Keratinocyte (primary cell): ENCODE results near the gene IGFBP6. TPM values are rescaled to one million over a fixed set of nuclear protein-coding genes. Genes with fewer than 3 reads are reported as not detected.

ENCODE experiments used
- DNase-seq: peaks from one replicate; pipeline ENCODE4 v3.0.0-alpha.2; 2011; ENCODE audit warnings: low read depth, missing footprints, low spot score
- FAIRE-seq: peaks from 2 replicates; lab custom pipeline; 2011; peaks lifted over from hg19 to GRCh38; lab: Jason Lieb, UNC
- H2AFZ ChIP-seq: 2 replicates; pipeline ENCODE4 v1.6.0; 2012; ENCODE audit warnings: low read length, control low read depth, inconsistent platforms; ENCODE audit not compliant: control insufficient read depth
- H3K27ac ChIP-seq: 2 replicates; pipeline ENCODE4 v1.5.1; 2011; ENCODE audit warnings: low read length; ENCODE audit not compliant: control insufficient read depth, insufficient read depth
- H3K27me3 ChIP-seq: 3 replicates; pipeline ENCODE4 v1.6.0; 2011; ENCODE audit warnings: low read length; ENCODE audit not compliant: control insufficient read depth, insufficient read depth; ENCODE audit errors: extremely low read depth
- H3K36me3 ChIP-seq, 2 experiments: 2 replicates in 1 of 2; 3 replicates in 1 of 2; pipeline ENCODE4 v1.5.1; 2011; ENCODE audit warnings: low read length in 2 of 2, mild to moderate bottlenecking in 1 of 2; ENCODE audit not compliant: control insufficient read depth in 2 of 2, insufficient read depth in 2 of 2; ENCODE audit errors: extremely low read depth in 1 of 2
- H3K4me1 ChIP-seq: 3 replicates; pipeline ENCODE4 v1.5.1; 2011; ENCODE audit warnings: low read length; ENCODE audit not compliant: control insufficient read depth, insufficient read depth; ENCODE audit errors: extremely low read depth
- H3K4me2 ChIP-seq: 3 replicates; pipeline ENCODE4 v1.6.0; 2011; ENCODE audit warnings: low read depth, low read length; ENCODE audit not compliant: control insufficient read depth, insufficient read depth; ENCODE audit errors: extremely low read depth
- H3K4me3 ChIP-seq, 3 experiments: fragments of 200-600 bp in 1 of 3; sonication (generic) in 1 of 3; 2 replicates in 2 of 3; 3 replicates in 1 of 3; pipeline ENCODE4 v1.5.1; 2011 to 2016; ENCODE audit warnings: low read length in 3 of 3, mild to moderate bottlenecking in 3 of 3, control low read depth in 2 of 3, inconsistent platforms in 1 of 3, low read depth in 1 of 3, mixed read lengths in 1 of 3, mixed run types in 1 of 3, moderate library complexity in 1 of 3; ENCODE audit not compliant: control insufficient read depth in 2 of 3, insufficient read depth in 2 of 3; ENCODE audit errors: extremely low read depth in 1 of 3
- H3K79me2 ChIP-seq: 2 replicates; pipeline ENCODE4 v1.6.0; 2012; ENCODE audit warnings: low read length; ENCODE audit not compliant: control insufficient read depth, insufficient read depth
- H3K9ac ChIP-seq: 3 replicates; pipeline ENCODE4 v1.6.0; 2011; ENCODE audit warnings: low read length; ENCODE audit not compliant: control insufficient read depth, insufficient read depth; ENCODE audit errors: extremely low read depth
- H3K9me1 ChIP-seq: 3 replicates; pipeline ENCODE4 v1.6.0; 2011; ENCODE audit warnings: low read length; ENCODE audit not compliant: control insufficient read depth, insufficient read depth; ENCODE audit errors: extremely low read depth
- H3K9me3 ChIP-seq: 2 replicates; pipeline ENCODE4 v1.5.1; 2012; ENCODE audit warnings: low read depth, low read length; ENCODE audit not compliant: control insufficient read depth
- H4K20me1 ChIP-seq: 3 replicates; pipeline ENCODE4 v1.6.0; 2011; ENCODE audit warnings: low read length; ENCODE audit not compliant: control insufficient read depth, insufficient read depth; ENCODE audit errors: extremely low read depth
- CTCF ChIP-seq, 3 experiments: IDR thresholded peaks in 1 of 3; conservative IDR thresholded peaks in 1 of 3; optimal IDR thresholded peaks in 1 of 3; 2 replicates in 2 of 3; 3 replicates in 1 of 3; pipeline versions ENCODE3 to v1.5.1; 2011; ENCODE audit warnings: low read length in 3 of 3, mild to moderate bottlenecking in 3 of 3, moderate library complexity in 2 of 3, control low read depth in 1 of 3, inconsistent platforms in 1 of 3; ENCODE audit not compliant: insufficient read depth in 2 of 3; ENCODE audit errors: extremely low read depth in 1 of 3
- EZH2 ChIP-seq: IDR thresholded peaks from one replicate; pipeline ENCODE4 v1.6.1; 2012; ENCODE audit warnings: inconsistent platforms, mild to moderate bottlenecking, low read length, moderate library complexity
- dilution Hi-C: fragments of 300-500 bp; cut with MboI; formaldehyde crosslinking; loops from one replicate; pipeline ENCODE4 v1.7.0; 2020; ENCODE audit warnings: low sequenced_read_pairs; ENCODE audit not compliant: extremely low pct_ligation_motif_present
- polyA plus RNA-seq, 5 experiments: library from polyadenylated mRNA; depleted of rRNA in 3 of 5; stranded (reverse) in 3 of 5; stranded (forward) in 1 of 5; unstranded in 1 of 5; fragments of >200 nt; gene quantifications; 1 replicate in 1 of 5; 2 replicates in 3 of 5; 3 replicates in 1 of 5; pipeline versions ENCODE4 v1.2.1 to v1.2.3, GENCODE V29; 2011 to 2012; ENCODE audit warnings: missing spikeins in 2 of 5, low read depth in 1 of 5, low replicate concordance in 1 of 5

IGFBP6 gene
- polyA plus RNA-seq, 1 donor (not counting 4 experiments of a cell fraction or from before 2014, with no cell fraction given), result 30.1 TPM

- H3K27me3 ChIP-seq, result no peaks in the 10 kb centered on the region
- H4K20me1 ChIP-seq, result peaks cover 5% of the 10 kb centered on the region
- FAIRE-seq (peak; percentile 83), DNase-seq (no peak)
- TF ChIP-seq EZH2 (no peak), CTCF (optimal IDR thresholded peaks at IDR 0.05 in 1 of 3, IDR thresholded peaks at IDR 0.05 in 1 of 3, conservative IDR thresholded peaks at IDR 0.05 in 1 of 3; ENCODE audit: extremely low read depth in 1 of 3, insufficient read depth in 2 of 3, low read length in 3 of 3) (peak in 2 of 3 experiments; percentile 85)
- H3K4me2 ChIP-seq, result peak overlapping the region; percentile 27
- dilution Hi-C loops, result no loop called here
- H3K9me1 ChIP-seq, result peaks cover 3% of the 10 kb centered on the region
- H3K9ac ChIP-seq, result no peak overlapping the region
- no peak overlapping the region for H3K27ac ChIP-seq
- no peak overlapping the region for H3K4me3 ChIP-seq
- peaks cover 17% of the 10 kb centered on the region for H3K4me1 ChIP-seq
- no peaks in the 10 kb centered on the region for H3K9me3 ChIP-seq
- H3K79me2 ChIP-seq, result no peaks in the 10 kb centered on the region
- peaks cover 22 to 26% of the 10 kb centered on the region in 2 experiments for H3K36me3 ChIP-seq
- peak overlapping the region; percentile 33 for H2AFZ ChIP-seq
Observed at GRCh38 chr12:53065975-53066931, 31.2 kb upstream of the IGFBP6 start.

DNA sequence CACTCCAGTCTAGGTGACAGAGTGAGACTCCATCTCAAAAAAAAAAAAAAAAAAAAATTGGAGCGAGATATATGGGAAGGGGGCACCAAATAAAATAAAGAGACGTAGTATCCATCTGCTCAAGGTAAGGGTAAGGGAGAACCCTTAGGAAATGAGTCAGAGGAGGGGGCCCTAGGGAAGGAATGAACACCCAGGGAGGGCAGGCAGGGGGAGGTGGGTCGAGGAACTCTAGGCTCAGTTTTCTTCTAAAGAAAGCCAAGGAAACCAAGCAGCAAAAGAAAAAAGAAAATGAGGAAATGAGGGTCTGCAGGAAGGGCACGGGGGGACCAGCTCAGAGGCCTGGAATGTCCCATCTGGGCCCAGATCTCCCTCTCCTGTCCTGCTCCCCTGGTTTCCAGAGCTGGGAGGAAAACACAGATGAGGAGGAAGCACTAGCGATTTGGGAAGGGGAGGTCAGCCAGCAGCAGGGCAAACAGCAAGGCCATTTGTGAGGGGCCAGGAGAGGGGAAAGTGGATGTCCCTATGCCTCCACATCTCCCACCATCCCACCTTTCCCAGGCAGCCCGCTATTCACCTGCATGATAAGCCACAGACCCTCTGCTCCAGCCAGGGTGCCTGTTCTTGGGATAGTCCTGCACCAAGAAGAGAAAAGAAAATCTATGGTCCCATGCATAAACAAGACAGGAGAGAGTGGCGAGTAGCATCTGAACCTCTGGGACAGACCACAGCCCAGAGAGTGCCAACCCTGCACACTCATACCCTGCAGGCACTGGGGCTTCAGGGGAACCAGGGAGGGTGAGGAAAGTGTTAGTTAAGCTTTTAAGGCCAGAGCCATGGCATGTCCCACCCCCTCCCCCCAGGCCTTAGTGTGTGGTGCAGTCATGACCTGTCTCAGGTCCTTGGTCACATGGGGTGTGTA lies 30.1 kb upstream of the IGFBP6 start:
- Histone ChIP-seq H3K36me3 (peaks cover 26 to 27% of the 10 kb centered on the region in 2 experiments), H3K9me1 (peaks cover 7% of the 10 kb centered on the region), H3K4me1 (peaks cover 26% of the 10 kb centered on the region), H3K9me3 (no peaks in the 10 kb centered on the region), H3K79me2 (no peaks in the 10 kb centered on the region), H4K20me1 (peaks cover 5% of the 10 kb centered on the region), H3K27me3 (no peaks in the 10 kb centered on the region), H3K4me2 (no peak overlapping the region), H3K9ac (no peak overlapping the region), H2AFZ (no peak overlapping the region), H3K27ac (no peak overlapping the region), H3K4me3 (no peak overlapping the region)
- dilution Hi-C loops, result no loop called here
- no peak for DNase-seq
- TF ChIP-seq CTCF (optimal IDR thresholded peaks at IDR 0.05 in 1 of 3, IDR thresholded peaks at IDR 0.05 in 1 of 3, conservative IDR thresholded peaks at IDR 0.05 in 1 of 3; ENCODE audit: extremely low read depth in 1 of 3, insufficient read depth in 2 of 3, low read length in 3 of 3), result no peak
- no peak for TF ChIP-seq EZH2
- no peak for FAIRE-seq
